Neural cell (in vitro differentiated cells): ENCODE measurements around the gene KIRREL3.

Experiments
- CTCF ChIP-seq: fragments of 450-650 bp; IDR thresholded peaks from 2 replicates; pipeline ENCODE4 v1.5.1; 2014; ENCODE audit warnings: antibody characterized with exemption, mild to moderate bottlenecking, moderate library complexity; ENCODE audit not compliant: poor library complexity, severe bottlenecking
- EP300 ChIP-seq: fragments of 450-650 bp; conservative IDR thresholded peaks from 2 replicates; pipeline ENCODE4 v1.6.1; 2014; ENCODE audit warnings: antibody characterized with exemption, mild to moderate bottlenecking, moderate library complexity; ENCODE audit not compliant: poor library complexity, severe bottlenecking
- EZH2 ChIP-seq: fragments of 200-600, 300-800 bp; shearing (Covaris generic), sonication (generic); IDR thresholded peaks from 2 replicates; pipeline ENCODE4 v1.6.1; 2014; ENCODE audit warnings: antibody characterized with exemption, low read length, borderline replicate concordance, mild to moderate bottlenecking; ENCODE audit not compliant: insufficient read depth, poor library complexity, severe bottlenecking
- MXI1 ChIP-seq: fragments of 450-650 bp; conservative IDR thresholded peaks from 2 replicates; pipeline ENCODE4 v1.6.1; 2014; ENCODE audit warnings: antibody characterized with exemption, mild to moderate bottlenecking; ENCODE audit not compliant: poor library complexity, severe bottlenecking
- POLR2AphosphoS5 ChIP-seq: IDR thresholded peaks from 2 replicates; pipeline ENCODE4 v1.6.1; 2012
- RAD21 ChIP-seq: fragments of 450-650 bp; conservative IDR thresholded peaks from 2 replicates; pipeline ENCODE4 v1.6.1; 2014; ENCODE audit warnings: antibody characterized with exemption, mild to moderate bottlenecking, moderate library complexity
- SMC3 ChIP-seq: fragments of 450-650 bp; conservative IDR thresholded peaks from 2 replicates; pipeline ENCODE4 v1.6.1; 2014; ENCODE audit warnings: antibody characterized with exemption, mild to moderate bottlenecking, moderate library complexity; ENCODE audit not compliant: poor library complexity
- TAF1 ChIP-seq: IDR thresholded peaks from 2 replicates; pipeline ENCODE4 v1.6.1; 2012; ENCODE audit warnings: low read depth

DNA sequence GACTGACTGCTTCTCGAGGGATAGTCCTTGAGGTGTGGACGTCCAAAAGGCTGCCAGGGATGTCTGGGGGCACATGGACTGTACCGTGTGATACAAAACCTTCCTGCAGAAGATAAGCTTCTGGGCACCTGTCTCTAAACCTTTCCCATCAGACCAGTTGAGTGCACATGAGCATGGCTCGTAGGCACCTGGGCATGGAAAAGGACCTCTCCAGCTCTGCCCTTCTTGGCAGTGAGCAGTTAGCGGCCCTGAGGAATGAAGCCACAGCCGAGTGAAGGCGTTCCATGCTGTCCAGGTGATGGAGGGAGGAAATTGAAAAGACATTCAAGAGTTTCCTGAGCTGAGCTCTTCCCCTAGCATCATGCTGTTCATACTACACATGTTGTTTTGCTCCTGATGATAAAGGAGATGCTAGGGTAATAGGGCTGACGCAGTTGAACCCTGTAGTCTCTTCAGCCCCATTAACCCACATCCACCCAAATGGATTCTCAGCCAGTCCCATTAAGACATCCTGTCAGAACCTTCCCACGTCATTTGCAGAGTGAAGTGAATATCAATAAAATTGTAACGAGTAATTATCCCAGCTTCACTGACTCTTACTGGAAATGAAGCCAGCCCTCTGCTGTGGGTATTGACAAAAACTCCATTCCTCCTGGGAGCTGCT lies 138.6 kb downstream of the KIRREL3 start:
- TF ChIP-seq CTCF (no peak), EP300 (no peak), RAD21 (no peak), MXI1 (no peak), EZH2 (no peak), SMC3 (no peak), POLR2AphosphoS5 (no peak), TAF1 (no peak)
